ENCODE results near the gene DUSP6. TPM values are rescaled to one million over a fixed set of nuclear protein-coding genes. Genes with fewer than 3 reads are reported as not detected.
"Not testable (repeated sequence)": the region's sequence is repeated elsewhere in the genome, so short reads cannot be mapped to it uniquely, and the experiment has no call there.

DUSP6 gene
- total RNA-seq, 2 experiments from 2014 or later: 24.8 to 26.1 TPM

DNA sequence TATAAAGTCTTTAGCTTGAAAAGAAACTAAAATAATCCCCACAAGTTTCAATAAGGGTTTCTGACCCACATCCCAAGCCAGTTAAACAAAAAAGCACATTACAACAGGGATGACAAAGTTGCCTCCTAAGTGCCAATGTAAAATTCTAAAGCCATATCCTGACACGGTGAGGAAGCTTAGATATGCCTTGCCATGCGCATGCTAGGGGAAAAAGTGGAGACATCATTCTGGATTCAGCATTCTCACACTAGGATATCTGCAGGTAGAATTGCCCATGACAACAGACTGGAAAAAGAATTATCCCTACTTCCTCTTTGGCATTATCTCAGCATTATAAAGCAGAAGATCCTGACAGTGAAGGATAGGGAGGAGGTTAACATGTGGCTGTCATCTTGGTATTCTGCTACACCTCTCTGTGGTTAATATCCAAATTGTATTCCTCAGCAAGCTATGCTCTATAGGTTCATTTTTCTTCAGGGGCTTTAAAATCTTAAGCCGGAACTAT lies 4.9 kb downstream of the DUSP6 start:
- Mint-ChIP-seq H3K9me3 (no peaks in the 10 kb centered on the region), H3K27ac (no peak overlapping the region), H3K27me3 (ENCODE audit: low read depth) (peaks cover 4% of the 10 kb centered on the region), H3K4me3 (no peak overlapping the region), H3K36me3 (ENCODE audit: low read depth) (peaks cover 25% of the 10 kb centered on the region), H3K4me1 (ENCODE audit: low read depth) (peaks cover 41% of the 10 kb centered on the region)
- CTCF ChIA-PET: interaction anchor here (0.7 to 1.5 kb wide), 3 partner anchors 103 to 330 kb away, joined by 3 to 4 read pairs (median 3); no protein-coding TSS in a partner anchor
- no peak for DNase-seq
- intact Hi-C loops (cut with micrococcal nuclease): no loop called here

DNA sequence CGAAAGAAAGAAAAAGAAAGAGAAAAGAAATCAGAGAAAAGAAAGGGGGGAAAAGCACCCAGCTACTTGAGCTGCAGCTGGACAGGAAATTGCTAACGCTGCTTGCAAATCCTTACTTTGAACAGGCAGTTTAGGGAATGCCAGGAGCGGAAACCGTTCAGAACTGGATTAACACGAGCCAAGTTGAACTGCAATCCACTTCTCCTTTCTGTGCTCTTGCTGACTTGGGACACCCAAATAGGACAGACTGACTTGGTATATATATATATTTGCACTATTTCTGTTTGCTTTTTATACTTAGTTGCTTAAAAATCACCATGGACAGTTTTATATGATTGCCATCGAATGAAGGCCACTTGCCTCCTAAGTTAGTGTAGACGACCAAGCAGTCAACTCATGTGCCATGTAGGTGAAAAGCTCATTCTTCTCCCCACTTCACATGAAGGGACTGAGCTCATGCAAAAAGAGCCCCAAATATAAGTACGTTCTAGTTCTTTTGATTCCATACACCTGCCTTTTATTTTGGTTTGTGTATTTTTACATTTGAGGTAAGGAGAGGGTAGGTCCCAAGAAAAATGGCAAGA lies 5.5 kb downstream of the DUSP6 start:
- Mint-ChIP-seq H3K4me1 (ENCODE audit: low read depth) (peaks cover 41% of the 10 kb centered on the region), H3K4me3 (no peak overlapping the region), H3K36me3 (ENCODE audit: low read depth) (peaks cover 25% of the 10 kb centered on the region), H3K9me3 (no peaks in the 10 kb centered on the region), H3K27ac (peak overlapping the region; percentile 51), H3K27me3 (ENCODE audit: low read depth) (peaks cover 4% of the 10 kb centered on the region)
- CTCF ChIA-PET: interaction anchor here (0.7 to 1.5 kb wide), 4 partner anchors 102 to 330 kb away, joined by 3 to 6 read pairs (median 4); no protein-coding TSS in a partner anchor
- intact Hi-C loops (cut with micrococcal nuclease): loop anchor here (1.0 kb wide), 1 partner anchor 121 kb away; no protein-coding TSS in a partner anchor
- DNase-seq: no peak

DNA sequence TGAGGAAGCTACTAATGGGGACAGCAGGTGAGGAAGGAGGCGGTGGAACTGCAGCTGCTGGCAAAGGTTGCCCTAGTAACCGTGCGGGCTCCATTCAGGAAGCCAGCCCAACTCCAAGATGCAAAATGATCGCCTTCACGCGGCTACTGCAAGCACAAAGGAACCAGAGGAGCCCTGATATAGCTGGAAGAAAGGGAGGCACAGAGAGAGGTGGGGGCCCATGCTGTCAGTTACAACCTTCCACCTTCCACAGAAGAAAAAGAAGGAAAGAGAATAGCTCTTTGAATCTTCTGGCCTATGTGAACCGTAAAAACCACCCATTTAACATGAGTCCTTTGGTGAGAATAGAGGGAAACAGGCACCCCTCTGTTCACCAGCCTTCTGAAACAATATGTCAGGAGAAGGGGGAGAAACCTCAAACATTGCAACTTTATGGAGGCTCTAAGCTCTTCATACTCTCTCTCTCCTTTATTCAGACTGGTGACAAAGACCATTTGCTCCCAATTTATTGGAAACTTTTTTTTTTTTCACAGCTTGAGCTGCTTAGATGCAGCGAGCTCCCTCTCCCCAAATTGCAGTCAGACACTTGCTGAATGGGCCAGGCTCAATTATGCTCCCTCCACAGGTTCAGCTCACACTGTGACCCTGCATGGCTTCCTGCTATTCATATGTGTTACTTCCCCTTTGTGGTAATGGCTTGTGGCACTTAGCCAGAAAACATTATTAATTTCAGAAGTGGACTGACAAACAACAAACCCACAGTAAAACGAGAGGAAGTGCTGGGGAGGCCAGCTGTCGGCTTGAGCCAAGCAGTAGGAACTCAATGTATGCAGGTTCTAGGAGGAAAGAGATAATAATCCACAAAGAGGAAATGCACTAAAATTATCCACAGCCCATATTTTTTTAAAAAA lies 6.2 kb downstream of the DUSP6 start:
- intact Hi-C loops (cut with micrococcal nuclease): loop anchor here (1.0 kb wide), 1 partner anchor 120 kb away; no protein-coding TSS in a partner anchor
- Mint-ChIP-seq H3K27ac (peak overlapping the region; percentile 51), H3K9me3 (no peaks in the 10 kb centered on the region), H3K27me3 (ENCODE audit: low read depth) (peaks cover 4% of the 10 kb centered on the region), H3K4me3 (no peak overlapping the region), H3K4me1 (ENCODE audit: low read depth) (peaks cover 43% of the 10 kb centered on the region), H3K36me3 (ENCODE audit: low read depth) (peaks cover 25% of the 10 kb centered on the region)
- CTCF ChIA-PET: interaction anchor here (1.2 to 1.5 kb wide), 2 partner anchors 102 to 116 kb away, joined by 4 to 6 read pairs; no protein-coding TSS in a partner anchor
- peak; percentile 61 for DNase-seq

DNA sequence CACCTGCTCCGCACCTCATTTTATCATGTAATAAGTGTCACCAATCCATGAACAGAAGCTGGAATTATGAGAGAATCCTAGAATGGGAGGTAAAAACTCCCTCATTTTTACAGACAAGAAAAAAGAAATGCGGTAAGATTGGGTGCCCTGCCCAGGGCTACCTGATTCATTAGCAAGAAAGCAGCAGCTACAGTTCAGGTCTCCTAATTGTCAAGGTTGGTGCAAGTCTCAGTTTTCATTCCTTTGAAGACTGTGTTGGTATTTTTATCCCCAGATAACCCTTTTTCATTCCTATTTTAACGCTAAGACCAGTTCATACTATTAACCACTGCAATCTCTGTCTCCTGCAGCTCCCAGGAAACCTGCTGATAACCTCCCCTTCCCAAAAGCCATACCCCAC lies 6.9 kb downstream of the DUSP6 start:
- Mint-ChIP-seq H3K9me3 (no peaks in the 10 kb centered on the region), H3K36me3 (ENCODE audit: low read depth) (peaks cover 19% of the 10 kb centered on the region), H3K4me1 (ENCODE audit: low read depth) (peaks cover 40% of the 10 kb centered on the region), H3K4me3 (no peak overlapping the region), H3K27me3 (ENCODE audit: low read depth) (peaks cover 4% of the 10 kb centered on the region), H3K27ac (no peak overlapping the region)
- intact Hi-C loops (cut with micrococcal nuclease): no loop called here
- no peak for DNase-seq
- CTCF ChIA-PET: interaction anchor here (1.5 kb wide), 1 partner anchor 116 kb away, joined by 6 read pairs; no protein-coding TSS in a partner anchor

DNA sequence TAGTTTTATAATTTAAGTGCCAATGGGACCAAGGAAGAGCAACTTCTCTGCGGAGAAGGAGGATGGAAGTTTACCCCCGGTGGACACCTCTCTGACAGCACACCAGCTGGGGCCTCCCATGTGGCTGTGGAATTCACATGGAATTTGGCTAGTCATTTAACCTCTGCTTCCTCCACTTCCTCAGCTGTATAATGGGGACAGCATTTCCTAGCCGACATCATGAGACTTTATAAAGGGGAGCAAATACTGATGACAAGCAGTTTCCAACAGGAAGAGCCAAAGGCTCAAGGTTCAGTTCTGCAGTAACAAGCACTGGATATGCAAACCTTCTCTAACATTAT lies 7.5 kb downstream of the DUSP6 start:
- H3K27ac Mint-ChIP-seq: no peak overlapping the region

DNA sequence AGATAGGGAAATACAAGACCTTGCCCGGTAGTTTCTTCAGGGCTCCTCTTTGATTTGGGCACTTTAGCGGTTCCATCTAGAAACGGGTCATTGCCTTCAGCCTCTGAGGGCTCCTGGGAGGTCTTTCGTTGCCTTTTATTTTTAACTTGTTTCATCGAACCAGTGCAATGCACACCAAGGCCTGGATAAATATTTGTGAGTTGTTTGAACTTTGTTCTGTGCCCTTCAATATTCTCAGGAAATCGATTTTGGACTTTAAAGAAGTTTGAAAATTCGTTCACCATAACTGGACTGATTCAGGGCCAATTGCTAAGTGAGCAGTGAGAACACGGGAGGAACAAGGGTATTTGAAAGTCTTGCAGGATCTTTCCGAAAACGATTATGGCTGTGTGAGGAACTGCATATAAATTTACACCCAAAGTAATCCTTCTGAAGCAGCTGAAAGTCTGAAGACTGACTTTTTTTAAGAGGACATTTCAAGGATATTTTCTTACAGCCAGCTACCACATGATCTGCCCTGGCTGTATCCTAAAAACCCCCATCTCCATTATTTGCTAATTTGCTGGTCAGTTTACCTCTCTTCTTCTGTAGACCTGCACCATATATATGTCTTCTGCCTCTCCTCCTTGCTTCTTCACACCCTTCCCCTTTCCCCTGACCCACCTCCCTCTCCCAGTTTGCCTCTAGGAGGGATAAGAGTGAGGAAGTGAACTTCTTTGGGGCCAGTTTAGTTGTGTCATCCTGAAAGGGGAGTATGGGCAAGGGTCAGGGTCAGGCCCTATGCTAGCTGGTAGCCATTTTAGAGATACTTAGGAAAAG lies 8.0 kb downstream of the DUSP6 start:
- H3K27me3 Mint-ChIP-seq (ENCODE audit: low read depth): peaks cover 4% of the 10 kb centered on the region
- H3K4me1 Mint-ChIP-seq (ENCODE audit: low read depth): peaks cover 35% of the 10 kb centered on the region
- DNase-seq: no peak
- no peak overlapping the region for H3K27ac Mint-ChIP-seq
- CTCF ChIA-PET: no interaction called here
- H3K4me3 Mint-ChIP-seq: no peak overlapping the region
- peaks cover 12% of the 10 kb centered on the region for H3K36me3 Mint-ChIP-seq (ENCODE audit: low read depth)
- no peaks in the 10 kb centered on the region for H3K9me3 Mint-ChIP-seq
- intact Hi-C loops (cut with micrococcal nuclease): no loop called here

More for the DNA sequence above, 7.5 kb downstream of the DUSP6 start:
- H3K36me3 Mint-ChIP-seq (ENCODE audit: low read depth): peaks cover 16% of the 10 kb centered on the region
- H3K4me1 Mint-ChIP-seq (ENCODE audit: low read depth): peaks cover 38% of the 10 kb centered on the region
- intact Hi-C loops (cut with micrococcal nuclease): no loop called here
- H3K27me3 Mint-ChIP-seq (ENCODE audit: low read depth): peaks cover 4% of the 10 kb centered on the region
- CTCF ChIA-PET: no interaction called here
- no peaks in the 10 kb centered on the region for H3K9me3 Mint-ChIP-seq
- no peak for DNase-seq
- H3K4me3 Mint-ChIP-seq: no peak overlapping the region

DNA sequence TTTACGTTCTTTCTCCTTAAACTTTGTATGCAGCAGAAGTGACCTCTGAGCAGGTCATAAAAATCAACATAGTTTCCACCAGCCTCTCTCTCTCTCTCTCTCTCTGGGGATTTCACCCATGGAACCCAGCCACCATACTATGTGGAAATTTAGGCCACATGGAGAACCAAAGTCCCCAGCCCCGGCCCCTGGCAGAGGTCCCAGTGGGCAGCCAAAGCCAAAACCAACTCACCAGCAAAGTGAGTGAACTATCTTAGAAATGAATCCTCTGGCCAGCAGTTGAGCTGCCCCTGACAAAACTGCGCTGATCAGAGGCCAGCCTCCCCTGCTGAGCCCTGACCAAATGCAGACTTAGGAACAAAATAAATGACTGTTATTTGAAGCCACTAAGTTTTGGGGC lies 9.2 kb downstream of the DUSP6 start:
- no peak for DNase-seq
- Mint-ChIP-seq H3K27me3 (ENCODE audit: low read depth) (peaks cover 4% of the 10 kb centered on the region), H3K4me1 (ENCODE audit: low read depth) (peaks cover 25% of the 10 kb centered on the region), H3K36me3 (ENCODE audit: low read depth) (peaks cover 2% of the 10 kb centered on the region), H3K4me3 (no peak overlapping the region), H3K9me3 (no peaks in the 10 kb centered on the region), H3K27ac (no peak overlapping the region)
- intact Hi-C loops (cut with micrococcal nuclease): no loop called here
- CTCF ChIA-PET: no interaction called here

DNA sequence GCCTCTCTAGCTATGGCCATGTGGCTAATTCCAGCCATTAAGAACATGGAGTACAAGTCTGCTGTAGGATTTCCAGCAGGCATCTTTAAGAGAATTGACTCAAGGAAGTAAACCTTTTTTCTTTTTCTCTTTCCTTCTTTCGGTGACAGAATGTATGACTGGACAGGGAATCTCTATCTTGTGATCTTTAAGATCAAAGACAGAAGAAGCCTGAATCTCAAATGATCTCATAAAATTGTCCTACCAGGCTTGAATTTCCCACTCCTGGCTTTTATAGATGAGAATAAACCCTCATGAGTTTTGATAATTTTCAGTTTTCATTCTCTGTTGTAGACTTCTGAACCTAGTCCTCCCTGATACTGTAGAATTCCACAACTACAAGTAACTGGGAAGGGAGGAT lies 11.4 kb downstream of the DUSP6 start:
- intact Hi-C loops (cut with micrococcal nuclease): no loop called here
- H3K27ac Mint-ChIP-seq: no peak overlapping the region
- no peak for DNase-seq
- H3K4me3 Mint-ChIP-seq: no peak overlapping the region
- CTCF ChIA-PET: no interaction called here
- no peaks in the 10 kb centered on the region for H3K27me3 Mint-ChIP-seq (ENCODE audit: low read depth)
- peaks cover 7% of the 10 kb centered on the region for H3K4me1 Mint-ChIP-seq (ENCODE audit: low read depth)
- H3K36me3 Mint-ChIP-seq (ENCODE audit: low read depth): no peaks in the 10 kb centered on the region
- no peaks in the 10 kb centered on the region for H3K9me3 Mint-ChIP-seq

DNA sequence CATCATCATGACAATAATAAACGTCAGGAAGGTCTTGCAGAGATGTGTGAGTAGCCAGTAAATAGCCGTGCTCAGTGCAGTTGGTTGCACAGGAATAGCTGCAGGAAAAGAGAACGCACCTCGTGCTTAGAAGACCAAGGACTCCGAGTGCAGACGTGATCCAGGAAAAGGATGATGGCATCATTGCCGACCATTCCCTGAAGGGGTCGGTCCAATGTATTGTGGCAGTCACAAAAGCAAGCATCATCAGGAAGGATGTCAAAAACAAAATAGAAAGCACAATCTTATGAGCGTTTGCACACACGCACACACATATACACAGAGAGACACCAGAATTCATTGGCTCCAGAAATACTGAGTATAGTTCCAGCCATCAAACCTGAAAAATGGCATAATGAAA lies 12.8 kb downstream of the DUSP6 start:
- intact Hi-C loops (cut with micrococcal nuclease): no loop called here
- H3K36me3 Mint-ChIP-seq (ENCODE audit: low read depth): no peaks in the 10 kb centered on the region
- CTCF ChIA-PET: no interaction called here
- no peak for DNase-seq
- peaks cover 3% of the 10 kb centered on the region for H3K4me1 Mint-ChIP-seq (ENCODE audit: low read depth)
- no peak overlapping the region for H3K27ac Mint-ChIP-seq
- no peaks in the 10 kb centered on the region for H3K9me3 Mint-ChIP-seq
- H3K27me3 Mint-ChIP-seq (ENCODE audit: low read depth): no peaks in the 10 kb centered on the region
- no peak overlapping the region for H3K4me3 Mint-ChIP-seq

DNA sequence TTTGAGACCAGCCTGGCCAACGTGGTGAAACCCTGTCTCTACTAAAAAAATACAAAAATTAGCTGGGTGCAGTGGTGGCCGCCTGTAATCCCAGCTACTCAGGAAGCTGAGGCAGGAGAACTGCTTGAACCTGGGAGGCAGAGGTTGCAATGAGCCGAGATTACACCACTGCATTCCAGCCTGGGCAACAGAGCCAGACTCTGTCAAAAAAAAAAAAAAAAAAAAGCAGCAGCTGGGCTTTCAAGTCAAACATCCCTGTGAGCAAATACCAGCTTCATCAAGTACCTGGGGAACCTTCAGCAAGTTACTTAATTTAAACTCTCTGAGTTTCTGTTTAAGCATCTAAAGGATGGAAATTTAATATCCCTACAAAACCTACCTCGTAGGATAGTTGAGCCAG lies 15.2 kb downstream of the DUSP6 start:
- H3K27me3 Mint-ChIP-seq (ENCODE audit: low read depth); intact Hi-C loops (cut with micrococcal nuclease); H3K9me3 Mint-ChIP-seq; H3K27ac Mint-ChIP-seq; DNase-seq; H3K4me3 Mint-ChIP-seq; CTCF ChIA-PET; H3K36me3 Mint-ChIP-seq (ENCODE audit: low read depth): not testable (repeated sequence)
- H3K4me1 Mint-ChIP-seq (ENCODE audit: low read depth): peaks cover 18% of the 10 kb centered on the region

DNA sequence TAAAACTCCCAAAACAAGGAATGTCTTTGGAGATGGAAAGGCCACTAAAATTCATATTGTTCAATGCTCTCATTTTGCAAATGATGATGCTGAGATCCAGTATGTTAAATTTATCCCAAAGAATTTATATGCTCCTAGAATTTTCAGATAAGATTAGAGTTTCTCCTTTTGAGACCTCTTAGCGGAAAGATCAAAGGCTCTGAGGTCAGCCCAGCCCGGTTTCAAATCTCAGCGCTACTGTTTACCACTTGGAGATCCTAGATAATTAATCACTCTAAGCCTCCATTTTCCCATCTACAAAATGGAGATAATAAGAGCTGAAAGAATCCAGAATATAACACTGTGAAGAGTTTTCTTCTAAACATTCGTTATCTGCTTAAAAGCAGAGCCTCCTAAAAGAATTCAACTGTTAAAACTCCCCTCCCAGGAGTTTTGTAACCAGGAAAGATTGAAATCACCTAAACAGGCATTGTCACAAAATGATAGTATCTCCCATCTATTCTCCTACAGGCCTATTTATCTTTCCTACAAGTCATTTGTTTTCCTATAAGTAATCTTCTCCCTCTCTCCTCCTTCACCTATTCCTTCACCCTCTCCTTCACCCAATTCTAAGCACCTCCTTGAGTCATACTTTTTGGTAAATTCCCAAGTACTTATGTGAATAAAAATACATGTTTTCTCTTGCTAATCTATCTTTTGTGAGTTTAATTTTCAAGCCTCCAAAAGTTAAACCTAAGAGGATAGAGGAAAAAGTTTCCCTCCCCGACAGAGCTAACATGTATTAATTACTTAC lies 16.7 kb downstream of the DUSP6 start:
- intact Hi-C loops (cut with micrococcal nuclease): no loop called here
- Mint-ChIP-seq H3K9me3 (peaks cover 6% of the 10 kb centered on the region), H3K27me3 (ENCODE audit: low read depth) (no peaks in the 10 kb centered on the region), H3K36me3 (ENCODE audit: low read depth) (no peaks in the 10 kb centered on the region), H3K4me1 (ENCODE audit: low read depth) (peaks cover 15% of the 10 kb centered on the region), H3K4me3 (no peak overlapping the region), H3K27ac (no peak overlapping the region)
- DNase-seq: no peak
- CTCF ChIA-PET: no interaction called here
